K562 (cell line): Measurements from ENCODE around the gene MYRIP. TPM values are rescaled to one million over a fixed set of nuclear protein-coding genes. Genes with fewer than 3 reads are reported as not detected.

Experiments used
- ATAC-seq: fragments of 200-7000 bp; cut with Tn5 transposase; 3 replicates; pipeline ENCODE4 v1.9.1; 2020; ENCODE audit warnings: moderate library complexity
- BruUV-seq: library from RNA; stranded (reverse); fragments of 400-500 nt; replicated peaks from 2 replicates; lab custom pipeline; 2021; lab: Mats Ljungman, UMichigan
- CTCF ChIA-PET: fragments of 300-600 bp; formaldehyde crosslinking; extraction: SDS; loops from one replicate; lab custom pipeline; 2021; ENCODE audit warnings: low intra/inter-chr PET ratio; lab: Yijun Ruan, JAX
- POLR2A ChIA-PET: fragments of 300-600, 350-650 bp; sonication (Branson Sonifier 250); formaldehyde crosslinking; extraction: SDS; loops from one replicate; lab custom pipeline; 2021; ENCODE audit warnings: antibody characterized with exemption, inconsistent platforms; lab: Yijun Ruan, JAX
- DNase-seq, 4 experiments: peaks; one replicate each; pipeline versions ENCODE4 v3.0.0 to v3.0.0-alpha.2; 2011 to 2018; ENCODE audit warnings: low spot score in 3 of 4, mixed read lengths in 3 of 4; ENCODE audit errors: extremely low read depth in 1 of 4
- FAIRE-seq: peaks from 2 replicates; lab custom pipeline; 2011; peaks lifted over from hg19 to GRCh38; lab: Jason Lieb, UNC
- H2AFZ ChIP-seq: 2 replicates; pipeline ENCODE4 v1.6.0; 2011; ENCODE audit warnings: low read depth, low read length, control low read depth, inconsistent platforms
- H3K27ac ChIP-seq: fragments of 200-600 bp; 3 replicates; pipeline ENCODE4 v1.8.0; 2011; ENCODE audit warnings: low read depth, mild to moderate bottlenecking, control low read depth, inconsistent platforms, low read length, moderate library complexity, mixed read lengths; ENCODE audit errors: extremely low read depth
- H3K27me3 ChIP-seq, 2 experiments: fragments of 300-600 bp in 1 of 2; 2 replicates in 1 of 2; 3 replicates in 1 of 2; pipeline versions ENCODE4 v1.6.0 to v1.8.0; 2011; ENCODE audit warnings: inconsistent platforms in 2 of 2, low read length in 2 of 2, mild to moderate bottlenecking in 1 of 2, mixed read lengths in 1 of 2, moderate library complexity in 1 of 2; ENCODE audit not compliant: control insufficient read depth in 2 of 2, insufficient read depth in 2 of 2
- H3K36me3 ChIP-seq: fragments of 300-600 bp; 3 replicates; pipeline ENCODE4 v1.8.0; 2011; ENCODE audit warnings: mild to moderate bottlenecking, low read length, inconsistent platforms; ENCODE audit not compliant: control insufficient read depth, insufficient read depth
- H3K4me1 ChIP-seq, 2 experiments: fragments of 200-600 bp in 1 of 2; replicated peaks in 1 of 2; 2 replicates in 1 of 2; 3 replicates in 1 of 2; pipeline versions ENCODE4 v1.5.1 to v1.8.0; 2011; ENCODE audit warnings: inconsistent platforms in 2 of 2, low read length in 2 of 2, mild to moderate bottlenecking in 1 of 2, mixed read lengths in 1 of 2, moderate library complexity in 1 of 2; ENCODE audit not compliant: control insufficient read depth in 2 of 2, insufficient read depth in 2 of 2
- H3K4me2 ChIP-seq: 2 replicates; pipeline ENCODE4 v1.6.1; 2011; ENCODE audit warnings: low read length, control low read depth, inconsistent platforms, mixed read lengths; ENCODE audit not compliant: insufficient read depth
- H3K4me3 ChIP-seq: fragments of 200-600 bp; sonication (generic), shearing (Covaris generic); 2 replicates; pipeline ENCODE4 v1.5.1; 2016; ENCODE audit warnings: control low read depth, inconsistent platforms
- H3K79me2 ChIP-seq: fragments of 200-600 bp; 3 replicates; pipeline ENCODE4 v1.8.0; 2011; ENCODE audit warnings: low read length, inconsistent platforms; ENCODE audit not compliant: control insufficient read depth, insufficient read depth
- H3K9ac ChIP-seq, 2 experiments: 2 replicates each; pipeline versions ENCODE4 v1.6.0 to v1.6.1; 2011; ENCODE audit warnings: low read depth in 2 of 2, low read length in 2 of 2, control low read depth in 1 of 2, inconsistent platforms in 1 of 2, mild to moderate bottlenecking in 1 of 2, mixed read lengths in 1 of 2; ENCODE audit not compliant: insufficient read depth in 1 of 2
- H3K9me1 ChIP-seq: one replicate; pipeline ENCODE4 v1.6.0; 2011; ENCODE audit warnings: inconsistent platforms, mild to moderate bottlenecking, low read length, moderate library complexity; ENCODE audit not compliant: control insufficient read depth, insufficient read depth
- H3K9me3 ChIP-seq: replicated peaks from 2 replicates; pipeline ENCODE4 v1.5.1; 2011; ENCODE audit warnings: low read depth, low read length, inconsistent platforms; ENCODE audit not compliant: control insufficient read depth, insufficient read depth
- H4K20me1 ChIP-seq: replicated peaks from 2 replicates; pipeline ENCODE4 v1.6.1; 2011; ENCODE audit warnings: low read length, inconsistent platforms, mixed read lengths; ENCODE audit not compliant: control insufficient read depth, insufficient read depth
- AFF4 ChIP-seq: sonication (generic); formaldehyde crosslinking; IDR thresholded peaks from 2 replicates; pipeline ENCODE4 v1.8.0; 2023; ENCODE audit warnings: mild to moderate bottlenecking, missing genetic modification reagents
- ATF3 ChIP-seq, 2 experiments: fragments of 450-650 bp in 1 of 2; sonication (generic) in 1 of 2; formaldehyde crosslinking in 1 of 2; IDR thresholded peaks in 1 of 2; conservative IDR thresholded peaks in 1 of 2; 2 replicates each; pipeline versions ENCODE4 v1.6.1 to v1.8.1; 2016 to 2023; ENCODE audit warnings: mild to moderate bottlenecking in 2 of 2, moderate library complexity in 2 of 2, inconsistent platforms in 1 of 2, missing genetic modification reagents in 1 of 2
- CHD4 ChIP-seq: fragments of 200-600 bp; sonication (generic); IDR thresholded peaks from 3 replicates; pipeline ENCODE4 v1.6.1; 2012; ENCODE audit warnings: low read depth, mild to moderate bottlenecking, mixed read lengths, low read length, inconsistent platforms; ENCODE audit not compliant: insufficient read depth, insufficient replicate concordance, poor library complexity, severe bottlenecking
- KDM2B ChIP-seq: fragments of 250-450 bp; sonication (Bioruptor Pico); IDR thresholded peaks from 2 replicates; pipeline ENCODE4 v1.8.0; 2021; ENCODE audit warnings: mild to moderate bottlenecking, moderate library complexity
- KDM4B ChIP-seq, 2 experiments: fragments of 450-650 bp in 1 of 2; sonication (generic) in 1 of 2; IDR thresholded peaks; 2 replicates each; pipeline ENCODE4 v1.6.1; 2016 to 2017; ENCODE audit warnings: borderline replicate concordance in 2 of 2, antibody characterized with exemption in 1 of 2, low read depth in 1 of 2, mild to moderate bottlenecking in 1 of 2
- LCOR ChIP-seq: sonication (generic); formaldehyde crosslinking; IDR thresholded peaks from 2 replicates; pipeline ENCODE4 v1.8.0; 2022; ENCODE audit warnings: mild to moderate bottlenecking, missing genetic modification reagents
- MCM5 ChIP-seq: fragments of 450-650 bp; IDR thresholded peaks from 2 replicates; pipeline ENCODE4 v1.6.1; 2016; ENCODE audit warnings: low read depth
- MTA2 ChIP-seq: fragments of 450-650 bp; IDR thresholded peaks from 2 replicates; pipeline ENCODE4 v1.6.1; 2016; ENCODE audit warnings: low read depth
- MTA3 ChIP-seq: fragments of 450-650 bp; formaldehyde crosslinking; IDR thresholded peaks from 2 replicates; pipeline ENCODE4 v1.6.1; 2017; ENCODE audit warnings: mild to moderate bottlenecking, borderline replicate concordance
- NELFE ChIP-seq: IDR thresholded peaks from 2 replicates; pipeline ENCODE4 v1.6.1; 2011; ENCODE audit warnings: mild to moderate bottlenecking; ENCODE audit not compliant: insufficient read depth, insufficient read length
- NFRKB ChIP-seq: fragments of 450-650 bp; IDR thresholded peaks from 2 replicates; pipeline ENCODE4 v1.6.1; 2016; ENCODE audit warnings: low read depth
- PTRF ChIP-seq: fragments of 450-650 bp; IDR thresholded peaks from 2 replicates; pipeline ENCODE4 v1.6.1; 2016; ENCODE audit warnings: mild to moderate bottlenecking, missing genetic modification characterization, missing compliant biosample characterization
- RBM25 ChIP-seq: fragments of 200-400 bp; formaldehyde crosslinking; IDR thresholded peaks from 2 replicates; pipeline ENCODE4 v1.6.1; 2018; ENCODE audit warnings: low read length, low read depth, moderate library complexity; ENCODE audit not compliant: severe bottlenecking
- TAF7 ChIP-seq: fragments of 450-650 bp; IDR thresholded peaks from 2 replicates; pipeline ENCODE4 v1.6.1; 2016; ENCODE audit warnings: missing genetic modification characterization, missing compliant biosample characterization
- WGBS: fragments of 100-300 bp; shearing (Covaris generic); methylation state at CpG from one replicate; pipeline ENCODE4 v1.1.6; 2016; ENCODE audit warnings: low coverage, mixed read lengths; ENCODE audit not compliant: insufficient coverage; ENCODE audit errors: missing lambda C conversion rate; 5-methylcytosine and 5-hydroxymethylcytosine counted together
- in situ Hi-C: fragments of 300-500 bp; cut with MboI; formaldehyde crosslinking; loops from 4 replicates; pipeline ENCODE4 v1.15.0; 2018; ENCODE audit warnings: inconsistent platforms, mixed read lengths
- intact Hi-C: fragments of 100-400 bp; cut with micrococcal nuclease; formaldehyde crosslinking; loops from 2 replicates; pipeline ENCODE4 v1.14.2; 2022
- polyA plus RNA-seq, 8 experiments: library from polyadenylated mRNA; depleted of rRNA in 4 of 8; stranded (reverse) in 5 of 8; unstranded in 3 of 8; fragments of >200 nt; fragmentation: Nextera tagmentation in 2 of 8; fragmentation: Illumina TruSeq in 1 of 8; extraction: Ambion mirVana in 2 of 8; extraction: Trizol in 1 of 8; gene quantifications; 2 replicates each; pipeline versions ENCODE4 v1.2.1 to v1.2.3, GENCODE V29; 2011 to 2014; ENCODE audit warnings: inconsistent platforms in 1 of 8, missing spikeins in 1 of 8
- total RNA-seq, 7 experiments: library from RNA; depleted of rRNA in 6 of 7; stranded (reverse); fragments of >200 nt in 6 of 7; fragmentation: Illumina TruSeq in 2 of 7; extraction: Trizol in 2 of 7; gene quantifications; 2 replicates each; pipeline versions ENCODE4 v1.2.1 to v1.2.3, GENCODE V29; 2011 to 2021; ENCODE audit warnings: low replicate concordance in 1 of 7

MYRIP gene
- total and polyA plus RNA-seq, 9 of the 15 experiments (the other 6 are each of a cell fraction or from before 2014, with no cell fraction given): 0.03 to 0.12 TPM; not detected in 7

- Histone ChIP-seq H2AFZ (peak overlapping the region; percentile 90), H3K4me2 (peak overlapping the region; percentile 89), H3K27ac (peak overlapping the region; percentile 68), H3K27me3 (no peaks in the 10 kb centered on the region), H4K20me1 (peaks cover 3% of the 10 kb centered on the region; the same call in 1 of the 2 replicates), H3K9ac (peak overlapping the region; percentile 96), H3K9me3 (no peaks in the 10 kb centered on the region), H3K36me3 (peaks cover 31% of the 10 kb centered on the region), H3K79me2 (peaks cover 37% of the 10 kb centered on the region), H3K4me3 (peak overlapping the region; percentile 91), H3K4me1 (peaks cover 8 to 32% of the 10 kb centered on the region in 2 experiments; a peak in 4 of 5 replicates), H3K9me1 (no peaks in the 10 kb centered on the region)
- 13% methylated on average over 20 of the region's 20 CpGs for WGBS
- DNase-seq: peak in 1 of 4 experiments; percentile 36
- ChIA-PET POLR2A (interaction anchor here (0.5 to 4.0 kb wide), 18 partner anchors 8 to 924 kb away, joined by 3 to 17 read pairs (median 3); partner anchors contain the start of gene RPL14), CTCF (interaction anchor here (2.0 kb wide), 1 partner anchor 117 kb away, joined by 11 read pairs; no protein-coding TSS in a partner anchor)
- no peak for FAIRE-seq
- intact Hi-C loops: loop anchor here (10.0 kb wide), 1 partner anchor 904 kb away; the partner anchor contains the start of gene RPSA
- peak; percentile 3 for ATAC-seq
- TSS peak; percentile 82 for BruUV-seq
- in situ Hi-C loops: loop anchor here (10.0 kb wide), 1 partner anchor 904 kb away; the partner anchor contains the start of gene RPSA
- TF ChIP-seq KDM2B (CRISPR knock-in tag): no peak
- peak; percentile 62; the same call in 1 of the 2 replicates for TF ChIP-seq TAF7 (tag)
- peak; percentile 58 for TF ChIP-seq ATF3 (IDR thresholded peaks at IDR 0.05)
- no peak for TF ChIP-seq ATF3 (CRISPR knock-in tag; conservative IDR thresholded peaks at IDR 0.05)
- TF ChIP-seq AFF4: no peak
- no peak for TF ChIP-seq MCM5
- TF ChIP-seq LCOR (CRISPR knock-in tag): no peak
- TF ChIP-seq CHD4: no peak
- TF ChIP-seq MTA3: no peak
- no peak for TF ChIP-seq RBM25
- TF ChIP-seq NELFE: no peak
- no peak for TF ChIP-seq KDM4B (IDR thresholded peaks at IDR 0.05; ENCODE audit: borderline replicate concordance in 2 of 2, low read depth in 1 of 2)
- no peak for TF ChIP-seq PTRF (tag)
- TF ChIP-seq MTA2: 0 out of 2 replicates have a peak, but pooled peaks have one; percentile 6
- TF ChIP-seq NFRKB: no peak; the same call in 1 of the 2 replicates
Observed at GRCh38 chr3:40308725-40309417, 499.5 kb downstream of the MYRIP start.
